ENCODE data around the gene ILF2.

DNA sequence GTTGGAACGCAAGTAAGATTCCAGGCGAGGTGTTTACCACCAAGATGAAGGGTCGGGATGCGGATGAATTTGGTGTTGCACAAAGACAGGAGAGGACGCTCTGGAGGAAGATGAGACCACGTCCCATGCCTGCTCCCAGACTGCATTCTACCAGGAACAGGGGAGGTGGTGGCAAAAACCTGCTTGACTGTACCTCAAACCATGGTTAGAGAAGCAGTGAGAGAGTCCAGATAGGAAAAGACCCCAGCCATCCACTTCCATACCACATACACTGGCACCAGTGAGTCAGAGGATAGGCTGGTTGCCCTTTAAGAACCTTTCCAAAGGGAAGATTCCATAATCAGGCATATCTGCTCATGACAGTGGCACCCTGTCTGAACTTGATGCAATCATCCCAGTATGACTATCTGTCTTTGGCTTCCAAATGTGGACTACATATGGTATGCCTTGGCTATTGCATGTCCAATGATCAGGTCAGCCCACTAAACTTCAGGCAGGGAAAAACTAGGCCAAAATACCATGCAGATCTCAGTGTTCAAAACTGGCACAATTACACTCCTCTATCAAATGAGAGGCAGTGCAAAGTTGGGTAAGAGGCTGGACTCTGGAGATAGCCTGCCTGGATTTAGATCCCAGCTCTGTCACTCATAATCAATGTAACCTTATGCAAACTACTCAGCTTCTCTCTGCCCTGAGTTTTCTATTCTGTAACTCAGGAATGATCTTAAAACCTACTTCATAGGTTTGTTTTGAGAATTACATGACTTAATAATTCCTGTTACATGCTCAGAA lies 28.3 kb upstream of the ILF2 start:
- TF ChIP-seq, protein P1, sequence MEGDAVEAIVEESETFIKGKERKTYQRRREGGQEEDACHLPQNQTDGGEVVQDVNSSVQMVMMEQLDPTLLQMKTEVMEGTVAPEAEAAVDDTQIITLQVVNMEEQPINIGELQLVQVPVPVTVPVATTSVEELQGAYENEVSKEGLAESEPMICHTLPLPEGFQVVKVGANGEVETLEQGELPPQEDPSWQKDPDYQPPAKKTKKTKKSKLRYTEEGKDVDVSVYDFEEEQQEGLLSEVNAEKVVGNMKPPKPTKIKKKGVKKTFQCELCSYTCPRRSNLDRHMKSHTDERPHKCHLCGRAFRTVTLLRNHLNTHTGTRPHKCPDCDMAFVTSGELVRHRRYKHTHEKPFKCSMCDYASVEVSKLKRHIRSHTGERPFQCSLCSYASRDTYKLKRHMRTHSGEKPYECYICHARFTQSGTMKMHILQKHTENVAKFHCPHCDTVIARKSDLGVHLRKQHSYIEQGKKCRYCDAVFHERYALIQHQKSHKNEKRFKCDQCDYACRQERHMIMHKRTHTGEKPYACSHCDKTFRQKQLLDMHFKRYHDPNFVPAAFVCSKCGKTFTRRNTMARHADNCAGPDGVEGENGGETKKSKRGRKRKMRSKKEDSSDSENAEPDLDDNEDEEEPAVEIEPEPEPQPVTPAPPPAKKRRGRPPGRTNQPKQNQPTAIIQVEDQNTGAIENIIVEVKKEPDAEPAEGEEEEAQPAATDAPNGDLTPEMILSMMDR (optimal IDR thresholded peaks at IDR 0.05 in 1 of 3, IDR thresholded peaks at IDR 0.05 in 1 of 3, conservative IDR thresholded peaks at IDR 0.05 in 1 of 3; ENCODE audit: extremely low read depth in 1 of 3, insufficient read depth in 2 of 3, low read length in 3 of 3), result no peak
- no peak for TF ChIP-seq EZH2 (IDR thresholded peaks at IDR 0.05; ENCODE audit: low read length)

Measured in keratinocyte (primary cell).